Nephron progenitor cell (in vitro differentiated cells): Measurements from ENCODE around the gene COL4A2.

Experiments used
- DNase-seq: peaks from one replicate; pipeline ENCODE4 v3.0.0; 2021
- H3K27ac Mint-ChIP-seq: 2 replicates; pipeline ENCODE4 v1.8.0; 2021; ENCODE audit warnings: mild to moderate bottlenecking, moderate library complexity, mixed read lengths
- H3K27me3 Mint-ChIP-seq: 2 replicates; pipeline ENCODE4 v1.8.0; 2021; ENCODE audit warnings: mild to moderate bottlenecking, low read depth, mixed read lengths; ENCODE audit not compliant: poor library complexity
- H3K36me3 Mint-ChIP-seq: 2 replicates; pipeline ENCODE4 v1.8.0; 2021; ENCODE audit warnings: low read depth, mixed read lengths
- H3K4me1 Mint-ChIP-seq: 2 replicates; pipeline ENCODE4 v1.8.0; 2021; ENCODE audit warnings: mixed read lengths
- H3K4me3 Mint-ChIP-seq: 2 replicates; pipeline ENCODE4 v1.8.0; 2021; ENCODE audit warnings: mild to moderate bottlenecking, moderate library complexity, mixed read lengths
- H3K9me3 Mint-ChIP-seq: 2 replicates; pipeline ENCODE4 v1.8.0; 2021; ENCODE audit warnings: mild to moderate bottlenecking, moderate library complexity, mixed read lengths
- CTCF ChIP-seq: fragments of 200-600 bp; sonication (generic); IDR thresholded peaks from 2 replicates; pipeline ENCODE4 v1.5.0; 2021; ENCODE audit warnings: antibody characterized with exemption

The COL4A2 gene

GRCh38 chr13:110455444-110455843 lies 148.4 kb downstream of the COL4A2 start:
- Mint-ChIP-seq H3K27ac (no peak overlapping the region), H3K36me3 (peaks cover 24% of the 10 kb centered on the region), H3K27me3 (peaks cover 3% of the 10 kb centered on the region), H3K4me3 (no peak overlapping the region), H3K9me3 (no peaks in the 10 kb centered on the region), H3K4me1 (peaks cover 8% of the 10 kb centered on the region)
- no peak for DNase-seq
- TF ChIP-seq CTCF = no peak

- H3K4me1 Mint-ChIP-seq = peaks cover 8% of the 10 kb centered on the region
- no peak overlapping the region for H3K4me3 Mint-ChIP-seq
- peak; percentile 74 for TF ChIP-seq CTCF
- peak; percentile 75 for DNase-seq
- H3K27ac Mint-ChIP-seq = no peak overlapping the region
- peaks cover 3% of the 10 kb centered on the region for H3K27me3 Mint-ChIP-seq
- H3K36me3 Mint-ChIP-seq = peaks cover 29% of the 10 kb centered on the region
- H3K9me3 Mint-ChIP-seq = no peaks in the 10 kb centered on the region
These were observed 148.9 kb downstream of the COL4A2 start for GRCh38 chr13:110455941-110456340.

- TF ChIP-seq CTCF = no peak
- DNase-seq = no peak
- Mint-ChIP-seq H3K9me3 (no peaks in the 10 kb centered on the region), H3K27ac (no peak overlapping the region), H3K27me3 (peaks cover 3% of the 10 kb centered on the region), H3K4me1 (peaks cover 8% of the 10 kb centered on the region), H3K36me3 (peaks cover 28% of the 10 kb centered on the region), H3K4me3 (no peak overlapping the region)
These were observed 149.5 kb downstream of the COL4A2 start for GRCh38 chr13:110456550-110456949.

- Mint-ChIP-seq H3K27me3 (peaks cover 3% of the 10 kb centered on the region), H3K4me3 (no peak overlapping the region), H3K4me1 (peaks cover 8% of the 10 kb centered on the region), H3K36me3 (peaks cover 34% of the 10 kb centered on the region), H3K9me3 (no peaks in the 10 kb centered on the region), H3K27ac (peak overlapping the region; percentile 19)
- no peak for TF ChIP-seq CTCF
- DNase-seq = no peak
These were observed 150.3 kb downstream of the COL4A2 start for GRCh38 chr13:110457361-110457760.

- Mint-ChIP-seq H3K36me3 (peaks cover 41% of the 10 kb centered on the region), H3K27me3 (peaks cover 3% of the 10 kb centered on the region), H3K27ac (no peak overlapping the region), H3K4me1 (peaks cover 8% of the 10 kb centered on the region), H3K9me3 (no peaks in the 10 kb centered on the region), H3K4me3 (no peak overlapping the region)
- no peak for TF ChIP-seq CTCF
- no peak for DNase-seq
These were observed 150.9 kb downstream of the COL4A2 start for GRCh38 chr13:110458017-110458416.

GRCh38 chr13:110458594-110459365 lies 151.7 kb downstream of the COL4A2 start:
- Mint-ChIP-seq H3K27me3 (peaks cover 3% of the 10 kb centered on the region), H3K4me3 (no peak overlapping the region), H3K36me3 (peaks cover 48% of the 10 kb centered on the region), H3K4me1 (peaks cover 8% of the 10 kb centered on the region), H3K9me3 (no peaks in the 10 kb centered on the region), H3K27ac (peak overlapping the region; percentile 57)
- DNase-seq = no peak
- TF ChIP-seq CTCF = no peak
